Lower lobe of right lung (tissue), 2 donors: ENCODE results near the gene TRDMT1. TPM values are rescaled to one million over a fixed set of nuclear protein-coding genes. Genes with fewer than 3 reads are reported as not detected.
A peak's percentile ranks its signal among the peaks of the same experiment; 100 is the strongest.

Experiments
- ATAC-seq, 2 donors: fragments of 200-7000 bp; cut with Tn5 transposase; one replicate each; pipeline ENCODE4 v1.9.1; 2020 to 2022; ENCODE audit warnings: mild to moderate bottlenecking in 2 of 2, moderate library complexity in 2 of 2
- DNase-seq: peaks from one replicate; pipeline ENCODE4 v3.0.0-alpha.2; 2020
- H3K27ac ChIP-seq: fragments of 200-600 bp; one replicate; pipeline ENCODE4 v1.8.0; 2022
- H3K27me3 ChIP-seq: fragments of 200-600 bp; one replicate; pipeline ENCODE4 v1.8.0; 2022; ENCODE audit warnings: low read depth
- H3K36me3 ChIP-seq: fragments of 200-600 bp; one replicate; pipeline ENCODE4 v1.8.0; 2022; ENCODE audit warnings: mild to moderate bottlenecking
- H3K4me1 ChIP-seq: fragments of 200-600 bp; one replicate; pipeline ENCODE4 v1.8.0; 2022
- H3K4me3 ChIP-seq: fragments of 200-600 bp; one replicate; pipeline ENCODE4 v1.8.0; 2022; ENCODE audit warnings: mild to moderate bottlenecking
- H3K9me3 ChIP-seq: fragments of 200-600 bp; one replicate; pipeline ENCODE4 v1.8.0; 2022
- intact Hi-C: fragments of 100-400 bp; cut with DNase I; formaldehyde crosslinking; loops from one replicate; pipeline ENCODE4 v1.11.0; 2022
- long read RNA-seq: library from polyadenylated mRNA; unstranded; transcript quantifications from one replicate; pipeline ENCODE4 v2.0.0, GENCODE V29; 2021
- total RNA-seq: library from RNA; stranded (reverse); fragmentation: NEBNext Ultra II Directional; extraction: Animal tissue kit (Norgen Biotek cat#: 25700); gene quantifications from one replicate; pipeline ENCODE4 v1.2.1, GENCODE V29; 2021
- TF ChIP-seq, protein P1 (sequence below): fragments of 200-600 bp; IDR thresholded peaks from one replicate; pipeline ENCODE4 v1.8.0; 2022; ENCODE audit warnings: antibody characterized with exemption, mild to moderate bottlenecking
- donor health status: DM: no; HTN: yes; CAD: no; lungs with severe emphysema.

Gene TRDMT1, protein sequence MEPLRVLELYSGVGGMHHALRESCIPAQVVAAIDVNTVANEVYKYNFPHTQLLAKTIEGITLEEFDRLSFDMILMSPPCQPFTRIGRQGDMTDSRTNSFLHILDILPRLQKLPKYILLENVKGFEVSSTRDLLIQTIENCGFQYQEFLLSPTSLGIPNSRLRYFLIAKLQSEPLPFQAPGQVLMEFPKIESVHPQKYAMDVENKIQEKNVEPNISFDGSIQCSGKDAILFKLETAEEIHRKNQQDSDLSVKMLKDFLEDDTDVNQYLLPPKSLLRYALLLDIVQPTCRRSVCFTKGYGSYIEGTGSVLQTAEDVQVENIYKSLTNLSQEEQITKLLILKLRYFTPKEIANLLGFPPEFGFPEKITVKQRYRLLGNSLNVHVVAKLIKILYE
- 7.9 TPM for total RNA-seq
- long read RNA-seq, full-length matches to known transcripts: 3 of 10 reads
- long read RNA-seq, partial matches to known transcripts: 3 of 10 reads
- long read RNA-seq, other reads (novel, unspliced or antisense): 4 of 10 reads

DNA sequence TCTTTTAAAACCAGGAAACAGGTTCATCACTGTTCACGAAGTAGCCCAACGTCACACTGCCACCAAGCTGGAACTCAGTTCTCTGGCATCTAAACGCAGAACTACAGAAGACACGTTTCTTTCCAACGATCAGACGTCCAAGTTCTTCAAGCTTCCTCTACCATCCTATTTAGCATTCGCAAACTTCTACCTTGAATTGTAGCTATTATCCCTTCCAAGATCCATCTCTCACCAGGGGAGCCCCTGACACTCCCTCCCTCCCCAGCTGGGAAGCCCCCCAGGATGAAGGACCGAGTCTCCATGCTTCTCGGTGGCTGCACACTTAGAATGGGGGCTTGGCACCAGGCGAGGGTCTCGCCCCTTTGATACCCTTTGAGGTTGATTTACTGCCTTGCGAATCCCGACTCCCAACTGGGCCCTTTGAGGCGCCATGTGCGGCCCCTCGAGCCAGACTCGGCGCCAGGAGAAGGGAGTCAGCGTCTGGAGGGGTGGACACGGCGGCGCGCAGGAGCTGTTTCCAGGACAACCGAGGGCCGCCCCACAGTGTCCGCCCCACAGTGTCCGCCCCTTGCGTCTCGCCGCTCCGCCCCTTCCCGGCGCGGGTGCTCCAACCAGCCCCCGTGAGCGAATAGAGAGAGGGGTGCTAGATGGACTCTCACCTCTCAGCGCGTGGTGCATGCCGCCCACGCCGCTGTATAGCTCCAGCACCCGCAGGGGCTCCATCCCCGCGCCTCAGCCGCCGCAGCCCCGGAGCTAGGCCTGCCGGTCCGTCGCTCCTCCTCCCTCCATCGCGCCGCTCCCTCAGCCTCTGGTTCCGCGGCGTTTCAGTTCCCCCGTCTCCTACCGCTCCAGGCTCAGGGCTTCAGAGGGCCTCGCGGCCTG, at the start of gene TRDMT1:
Gene TRDMT1 (minus strand): TSS at position 761 of the 882 bp plus-strand sequence. CDS start 38 bp downstream, at position 723.
- DNase-seq: peak; percentile 91
- intact Hi-C loops: no loop called here
- no peaks in the 10 kb centered on the region for H3K36me3 ChIP-seq
- H3K9me3 ChIP-seq: no peaks in the 10 kb centered on the region
- peaks cover 22% of the 10 kb centered on the region for H3K4me1 ChIP-seq
- H3K27me3 ChIP-seq: no peaks in the 10 kb centered on the region
- peak; percentile 100 for ATAC-seq
- H3K4me3 ChIP-seq: peak within 1 kb of the TSS; percentile 81
- H3K27ac ChIP-seq: peak within 1 kb of the TSS; percentile 90
- TF ChIP-seq, protein P1, sequence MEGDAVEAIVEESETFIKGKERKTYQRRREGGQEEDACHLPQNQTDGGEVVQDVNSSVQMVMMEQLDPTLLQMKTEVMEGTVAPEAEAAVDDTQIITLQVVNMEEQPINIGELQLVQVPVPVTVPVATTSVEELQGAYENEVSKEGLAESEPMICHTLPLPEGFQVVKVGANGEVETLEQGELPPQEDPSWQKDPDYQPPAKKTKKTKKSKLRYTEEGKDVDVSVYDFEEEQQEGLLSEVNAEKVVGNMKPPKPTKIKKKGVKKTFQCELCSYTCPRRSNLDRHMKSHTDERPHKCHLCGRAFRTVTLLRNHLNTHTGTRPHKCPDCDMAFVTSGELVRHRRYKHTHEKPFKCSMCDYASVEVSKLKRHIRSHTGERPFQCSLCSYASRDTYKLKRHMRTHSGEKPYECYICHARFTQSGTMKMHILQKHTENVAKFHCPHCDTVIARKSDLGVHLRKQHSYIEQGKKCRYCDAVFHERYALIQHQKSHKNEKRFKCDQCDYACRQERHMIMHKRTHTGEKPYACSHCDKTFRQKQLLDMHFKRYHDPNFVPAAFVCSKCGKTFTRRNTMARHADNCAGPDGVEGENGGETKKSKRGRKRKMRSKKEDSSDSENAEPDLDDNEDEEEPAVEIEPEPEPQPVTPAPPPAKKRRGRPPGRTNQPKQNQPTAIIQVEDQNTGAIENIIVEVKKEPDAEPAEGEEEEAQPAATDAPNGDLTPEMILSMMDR: no peak

DNA sequence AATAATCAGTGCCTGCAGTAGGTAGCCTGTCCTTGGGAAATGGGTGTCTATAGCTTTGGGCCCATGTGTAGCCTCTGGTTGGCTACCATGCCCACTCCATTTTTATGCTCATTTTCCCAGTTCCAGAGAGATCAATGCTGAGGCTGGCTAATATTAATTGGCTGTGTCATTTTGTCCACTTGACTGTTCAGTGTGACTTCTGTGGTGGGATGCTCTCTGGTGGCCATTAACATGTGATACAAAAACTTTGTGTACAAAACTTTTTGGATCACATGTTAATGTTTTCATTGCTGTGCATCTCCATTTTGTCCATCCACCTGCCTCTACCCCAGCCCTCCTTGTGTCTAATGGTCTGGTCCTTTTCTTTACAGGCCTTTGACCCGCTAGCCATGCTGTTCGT, 49.3 kb upstream of the TRDMT1 start:
- H3K4me1 ChIP-seq: no peaks in the 10 kb centered on the region
- H3K4me3 ChIP-seq: no peak overlapping the region
- no peaks in the 10 kb centered on the region for H3K36me3 ChIP-seq
- no peaks in the 10 kb centered on the region for H3K9me3 ChIP-seq
- H3K27me3 ChIP-seq: no peaks in the 10 kb centered on the region
- intact Hi-C loops: loop anchor here (10.0 kb wide), 1 partner anchor 406 kb away; no protein-coding TSS in a partner anchor
- no peak overlapping the region for H3K27ac ChIP-seq
- DNase-seq: no peak
- TF ChIP-seq, protein P1: no peak
- ATAC-seq: no peak

DNA sequence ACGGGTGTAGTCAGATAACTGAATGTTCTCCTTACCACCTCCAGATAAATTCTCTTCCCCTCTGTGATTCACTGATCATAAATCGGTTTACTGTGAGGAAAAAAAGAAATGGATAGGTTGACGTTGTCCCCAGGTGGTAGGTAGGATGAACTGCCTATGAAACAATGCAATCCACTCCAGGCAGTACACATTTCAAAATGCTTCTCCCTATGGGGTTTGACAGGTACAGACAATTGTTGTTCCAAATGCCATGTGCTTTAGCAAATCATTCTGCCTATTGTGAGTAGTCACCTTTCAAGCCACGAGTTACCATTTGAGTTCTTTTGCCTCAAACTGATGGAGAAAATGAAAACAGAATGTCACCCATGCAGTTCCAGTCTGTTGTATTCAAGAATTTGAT, 48.3 kb upstream of the TRDMT1 start:
- Histone ChIP-seq H3K9me3 (no peaks in the 10 kb centered on the region), H3K27ac (no peak overlapping the region), H3K27me3 (no peaks in the 10 kb centered on the region), H3K36me3 (no peaks in the 10 kb centered on the region), H3K4me1 (no peaks in the 10 kb centered on the region), H3K4me3 (no peak overlapping the region)
- ATAC-seq (no peak), DNase-seq (no peak)
- TF ChIP-seq, protein P1: peak; percentile 12
- intact Hi-C loops: loop anchor here (10.0 kb wide), 1 partner anchor 405 kb away; no protein-coding TSS in a partner anchor

DNA sequence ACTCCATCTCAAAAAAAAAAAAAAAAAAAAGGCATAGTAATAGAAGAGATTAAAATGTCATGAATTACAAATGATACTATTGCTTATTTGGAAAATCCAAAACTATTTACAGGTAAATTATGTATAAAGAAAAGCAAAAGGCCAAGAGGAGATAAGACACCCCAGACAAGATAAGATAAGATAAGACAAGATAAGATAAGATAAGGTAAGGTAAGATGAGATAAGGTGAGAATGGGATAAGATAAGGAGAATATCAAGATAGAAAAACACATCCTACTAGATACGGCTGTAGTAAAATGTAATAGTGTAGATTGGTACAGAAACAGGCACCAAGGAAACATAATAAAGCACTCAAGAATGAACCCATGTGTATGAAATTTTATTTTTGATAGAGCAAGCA, 47.5 kb upstream of the TRDMT1 start:
- Histone ChIP-seq H3K4me1 (no peaks in the 10 kb centered on the region), H3K9me3 (no peaks in the 10 kb centered on the region), H3K27ac (no peak overlapping the region), H3K27me3 (no peaks in the 10 kb centered on the region), H3K36me3 (no peaks in the 10 kb centered on the region), H3K4me3 (no peak overlapping the region)
- intact Hi-C loops: no loop called here
- DNase-seq (no peak), ATAC-seq (no peak)
- TF ChIP-seq, protein P1: no peak

DNA sequence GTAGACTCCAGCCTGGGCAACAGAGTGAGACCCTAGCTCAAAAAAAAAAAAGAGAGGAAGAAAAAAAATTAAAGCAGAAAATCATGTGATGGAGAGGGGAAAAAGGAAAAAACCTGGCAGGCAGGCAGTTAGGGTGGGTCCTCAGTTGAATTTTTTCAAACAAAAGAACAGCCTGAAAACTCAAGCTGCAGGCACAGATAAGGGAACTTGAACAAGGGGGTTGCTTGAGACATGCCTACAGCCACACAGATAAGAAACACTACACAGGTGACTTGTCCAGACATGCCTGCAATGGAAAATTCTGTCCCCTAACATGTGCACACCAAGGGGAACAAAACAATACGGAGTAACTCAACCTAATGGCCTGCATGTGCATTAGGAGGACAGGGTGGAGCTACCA, 45.7 kb upstream of the TRDMT1 start:
- ATAC-seq (no peak), DNase-seq (no peak)
- Histone ChIP-seq H3K4me3 (no peak overlapping the region), H3K27ac (no peak overlapping the region), H3K36me3 (no peaks in the 10 kb centered on the region), H3K4me1 (no peaks in the 10 kb centered on the region), H3K27me3 (no peaks in the 10 kb centered on the region), H3K9me3 (no peaks in the 10 kb centered on the region)
- TF ChIP-seq, protein P1: no peak
- intact Hi-C loops: no loop called here
